Adrenal gland (tissue), 12 donors: Measurements from ENCODE around the gene SMAD3. TPM values are rescaled to one million over a fixed set of nuclear protein-coding genes. Genes with fewer than 3 reads are reported as not detected.
A peak's percentile ranks its signal among the peaks of the same experiment; 100 is the strongest.

Source experiments
- DNase-seq, 7 donors: peaks; one replicate each; pipeline ENCODE4 v3.0.0-alpha.2; 2019 to 2020
- H3K27ac ChIP-seq, 5 donors: fragments of 200-600 bp; sonication (generic) in 4 of 5; 1 replicate in 3 of 5; 2 replicates in 2 of 5; pipeline versions ENCODE4 v1.5.1 to v1.8.0; 2016 to 2020; ENCODE audit warnings: mild to moderate bottlenecking in 1 of 5
- H3K27me3 ChIP-seq: fragments of 200-600 bp; 2 replicates; pipeline ENCODE4 v1.8.0; 2021
- H3K36me3 ChIP-seq, 2 donors: fragments of 200-600 bp; replicated peaks in 1 of 2; 1 replicate in 1 of 2; 2 replicates in 1 of 2; pipeline versions ENCODE4 v1.5.1 to v1.8.0; 2018 to 2022
- H3K4me1 ChIP-seq, 2 donors: fragments of 200-600 bp; replicated peaks in 1 of 2; 1 replicate in 1 of 2; 2 replicates in 1 of 2; pipeline versions ENCODE4 v1.5.1 to v1.8.0; 2018 to 2021
- H3K4me3 ChIP-seq, 4 donors: fragments of 200-600 bp; sonication (generic) in 3 of 4; one replicate each; pipeline ENCODE4 v1.5.1; 2016 to 2018
- H3K9me3 ChIP-seq, 3 donors: fragments of 200-600 bp; sonication (generic) in 1 of 3; replicated peaks in 1 of 3; 1 replicate in 2 of 3; 2 replicates in 1 of 3; pipeline versions ENCODE4 v1.5.1 to v1.8.0; 2016 to 2021
- POLR2A ChIP-seq, 2 donors: fragments of 450-650 bp; IDR thresholded peaks; one replicate each; pipeline ENCODE4 v1.6.1; 2017; ENCODE audit warnings: antibody characterized with exemption in 2 of 2, mild to moderate bottlenecking in 2 of 2, moderate library complexity in 1 of 2
- WGBS, 4 donors: extraction: QIAGEN DNeasy Blood & Tissue Kit in 2 of 4; methylation state at CpG; one replicate each; pipeline versions ENCODE4 v1.1.5 to v1.1.7; 2013 to 2017; 5-methylcytosine and 5-hydroxymethylcytosine counted together
- intact Hi-C, 2 donors: fragments of 100-400 bp; cut with DNase I; formaldehyde crosslinking; loops; one replicate each; pipeline versions ENCODE4 v1.14.1 to v1.15.0; 2022 to 2023
- polyA plus RNA-seq, 3 donors: library from polyadenylated mRNA; stranded (reverse); fragments of 200-250 nt in 2 of 3; fragments of 350-450 nt in 1 of 3; fragmentation: Illumina TruSeq in 1 of 3; extraction: RNeasy Lipid Tissue Mini Kit (QIAGEN cat#74804) in 1 of 3; gene quantifications; one replicate each; pipeline ENCODE4 v1.2.3, GENCODE V29; 2013 to 2014
- total RNA-seq, 9 donors: library from RNA; depleted of rRNA in 4 of 9; stranded (reverse); fragments of >200 nt in 4 of 9; fragments of 120-200 nt in 1 of 9; fragmentation: NEBNext Ultra II Directional in 1 of 9; extraction: Animal tissue kit (Norgen Biotek cat#: 25700) in 1 of 9; gene quantifications; one replicate each; pipeline versions ENCODE4 v1.1.0 to v1.2.4, GENCODE V29; 2013 to 2023
- TF ChIP-seq, protein P1 (sequence below), 6 experiments: fragments of 450-650 bp in 4 of 6; fragments of 200-600 bp in 2 of 6; sonication (generic) in 1 of 6; IDR thresholded peaks; 1 replicate in 5 of 6; 2 replicates in 1 of 6; pipeline versions ENCODE4 v1.5.1 to v1.8.0; 2016 to 2021; ENCODE audit warnings: antibody characterized with exemption in 6 of 6, mild to moderate bottlenecking in 2 of 6, moderate library complexity in 1 of 6
- donor health status: healthy with polysubstance abuse.
- donor health status: Bipolar disorder and iron deficiency.
- donor health status: DM: yes; HTN: yes; CAD: no.
- donor health status: DM: no; HTN: no; CAD: no.
- donor health status: DM: no; HTN: no; CAD: no.
- donor health status: DM: yes; HTN: yes; CAD: no.

The SMAD3 gene
- total and polyA plus RNA-seq, 12 donors = 6.4 to 92.0 (median 8.0) TPM

DNA sequence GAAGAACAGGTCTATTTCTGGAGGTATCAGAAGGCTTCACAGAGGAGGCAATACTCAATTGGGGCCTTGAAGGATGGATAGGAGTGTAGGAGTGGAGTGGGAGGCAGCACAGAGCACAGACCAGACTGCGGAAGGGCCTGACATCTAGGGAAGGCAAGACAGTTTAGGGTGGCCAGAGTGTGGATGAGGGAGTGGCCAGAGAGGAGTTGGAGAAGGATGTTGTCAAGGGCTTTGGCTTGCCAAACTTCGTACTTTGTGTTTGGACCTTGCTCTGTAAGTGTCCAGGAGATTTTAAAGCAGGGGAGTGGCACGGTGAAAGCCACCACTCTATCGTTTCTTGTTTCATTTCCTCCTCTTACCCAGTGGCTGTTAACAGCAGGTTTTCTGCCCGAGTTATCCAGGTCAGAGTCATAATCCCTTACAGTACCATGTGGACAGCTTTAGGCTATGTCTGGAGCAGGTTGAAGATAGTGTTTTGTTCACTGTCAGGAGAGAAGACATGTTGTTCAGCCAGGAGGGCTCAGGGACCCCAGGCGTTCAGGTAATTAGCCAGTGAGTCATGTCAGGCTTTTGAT lies 12.3 kb downstream of the SMAD3 start:
- no peaks in the 10 kb centered on the region for H3K36me3 ChIP-seq
- no peak for TF ChIP-seq POLR2A (IDR thresholded peaks at IDR 0.05)
- TF ChIP-seq, protein P1, sequence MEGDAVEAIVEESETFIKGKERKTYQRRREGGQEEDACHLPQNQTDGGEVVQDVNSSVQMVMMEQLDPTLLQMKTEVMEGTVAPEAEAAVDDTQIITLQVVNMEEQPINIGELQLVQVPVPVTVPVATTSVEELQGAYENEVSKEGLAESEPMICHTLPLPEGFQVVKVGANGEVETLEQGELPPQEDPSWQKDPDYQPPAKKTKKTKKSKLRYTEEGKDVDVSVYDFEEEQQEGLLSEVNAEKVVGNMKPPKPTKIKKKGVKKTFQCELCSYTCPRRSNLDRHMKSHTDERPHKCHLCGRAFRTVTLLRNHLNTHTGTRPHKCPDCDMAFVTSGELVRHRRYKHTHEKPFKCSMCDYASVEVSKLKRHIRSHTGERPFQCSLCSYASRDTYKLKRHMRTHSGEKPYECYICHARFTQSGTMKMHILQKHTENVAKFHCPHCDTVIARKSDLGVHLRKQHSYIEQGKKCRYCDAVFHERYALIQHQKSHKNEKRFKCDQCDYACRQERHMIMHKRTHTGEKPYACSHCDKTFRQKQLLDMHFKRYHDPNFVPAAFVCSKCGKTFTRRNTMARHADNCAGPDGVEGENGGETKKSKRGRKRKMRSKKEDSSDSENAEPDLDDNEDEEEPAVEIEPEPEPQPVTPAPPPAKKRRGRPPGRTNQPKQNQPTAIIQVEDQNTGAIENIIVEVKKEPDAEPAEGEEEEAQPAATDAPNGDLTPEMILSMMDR (IDR thresholded peaks at IDR 0.05) = no peak
- intact Hi-C loops = no loop called here
- no peak for DNase-seq
- H3K4me3 ChIP-seq = no peak overlapping the region
- no peak overlapping the region for H3K27ac ChIP-seq
- no peaks in the 10 kb centered on the region for H3K27me3 ChIP-seq
- no peaks in the 10 kb centered on the region for H3K9me3 ChIP-seq
- H3K4me1 ChIP-seq = peaks cover 15 to 49% of the 10 kb centered on the region in 2 donors
- 63 to 88% (median 74%) methylated on average over 5 to 6 of the region's 6 CpGs for WGBS, 4 donors

GRCh38 chr15:67079361-67079760 lies 14.0 kb downstream of the SMAD3 start:
- H3K36me3 ChIP-seq = no peaks in the 10 kb centered on the region
- peak overlapping the region in 1 of 5 donors; percentile 62 for H3K27ac ChIP-seq
- no peaks in the 10 kb centered on the region for H3K27me3 ChIP-seq
- TF ChIP-seq, protein P1 (IDR thresholded peaks at IDR 0.05) = no peak
- TF ChIP-seq POLR2A (IDR thresholded peaks at IDR 0.05) = no peak
- no peak overlapping the region for H3K4me3 ChIP-seq
- no peak for DNase-seq
- intact Hi-C loops = no loop called here
- H3K9me3 ChIP-seq = no peaks in the 10 kb centered on the region
- WGBS, 4 donors = 72 to 97% (median 90%) methylated on average over 3 of the region's 3 CpGs
- peaks cover 15 to 40% of the 10 kb centered on the region in 2 donors for H3K4me1 ChIP-seq

DNA sequence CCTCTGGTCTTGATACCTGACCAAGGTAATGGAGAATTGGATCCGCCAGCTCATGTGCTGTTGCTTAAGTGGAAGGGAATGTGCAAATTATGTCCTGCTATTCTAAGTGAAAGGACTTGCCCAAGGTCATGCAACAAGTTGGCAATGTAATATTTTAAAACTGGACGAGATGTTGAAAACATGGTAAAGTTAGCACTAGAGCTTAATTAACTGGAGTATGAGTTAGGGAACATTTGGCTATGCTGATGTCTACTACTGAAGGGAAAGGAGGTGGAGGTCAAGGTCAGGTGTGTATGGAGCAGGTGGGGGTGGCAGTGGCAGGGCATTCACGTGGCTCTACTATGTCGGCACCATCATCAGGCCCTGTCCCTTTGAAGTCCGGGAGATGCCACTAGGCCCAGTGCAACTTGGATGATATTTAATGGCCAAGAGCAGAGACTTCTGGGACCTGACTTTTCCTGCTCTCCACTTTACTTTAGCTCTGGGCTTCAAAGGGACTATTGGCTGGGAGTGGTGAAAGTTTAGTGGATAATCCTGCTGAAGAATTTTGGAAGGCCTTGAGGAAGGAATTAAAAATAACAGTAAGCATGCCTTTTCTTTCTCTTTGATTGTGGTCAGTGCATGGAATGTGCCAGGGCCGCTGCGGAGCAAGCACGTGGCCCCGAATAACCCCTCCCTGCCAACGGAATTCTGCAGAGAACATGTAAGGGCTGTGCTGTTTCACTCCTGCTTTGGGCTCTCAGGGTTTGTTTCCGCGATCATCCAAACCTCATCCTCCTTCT lies 14.9 kb downstream of the SMAD3 start:
- Histone ChIP-seq H3K4me1 (peaks cover 15 to 39% of the 10 kb centered on the region in 2 donors), H3K36me3 (no peaks in the 10 kb centered on the region), H3K9me3 (no peaks in the 10 kb centered on the region), H3K27me3 (no peaks in the 10 kb centered on the region), H3K27ac (peak overlapping the region in 4 of 5 donors; percentile 35 to 85 (median 52)), H3K4me3 (no peak overlapping the region)
- 30 to 47% (median 41%) methylated on average over 12 of the region's 12 CpGs for WGBS, 4 donors
- TF ChIP-seq POLR2A (IDR thresholded peaks at IDR 0.05) = no peak
- TF ChIP-seq, protein P1 (IDR thresholded peaks at IDR 0.05) = no peak
- DNase-seq = peak in 5 of 7 donors; percentile 68 to 83 (median 74)
- intact Hi-C loops = no loop called here

- no peaks in the 10 kb centered on the region for H3K27me3 ChIP-seq
- peak overlapping the region in 4 of 5 donors; percentile 35 to 85 (median 52) for H3K27ac ChIP-seq
- no peaks in the 10 kb centered on the region for H3K9me3 ChIP-seq
- H3K36me3 ChIP-seq = no peaks in the 10 kb centered on the region
- WGBS, 4 donors = 43 to 54% (median 46%) methylated on average over 8 to 10 of the region's 10 CpGs
- H3K4me1 ChIP-seq = peaks cover 15 to 40% of the 10 kb centered on the region in 2 donors
- no peak overlapping the region for H3K4me3 ChIP-seq
- TF ChIP-seq, protein P1 (IDR thresholded peaks at IDR 0.05) = no peak
- no peak for TF ChIP-seq POLR2A (IDR thresholded peaks at IDR 0.05)
- intact Hi-C loops = no loop called here
- peak in 5 of 7 donors; percentile 36 to 74 (median 61) for DNase-seq
Measured at GRCh38 chr15:67080900-67081431, 15.6 kb downstream of the SMAD3 start.
